GM19324 (cell line): Measurements from ENCODE around the gene STK38.
A peak's percentile ranks its signal among the peaks of the same experiment; 100 is the strongest.
"Not testable (repeated sequence)": the region's sequence is repeated elsewhere in the genome, so short reads cannot be mapped to it uniquely, and the experiment has no call there.

Experiments
- ATAC-seq: cut with Tn5 transposase; IDR thresholded peaks from one replicate; pipeline ENCODE4 v1.9.1; 2021; ENCODE audit warnings: mild to moderate bottlenecking, moderate library complexity; ENCODE audit not compliant: unreplicated experiment, low FRiP score

The STK38 gene

DNA sequence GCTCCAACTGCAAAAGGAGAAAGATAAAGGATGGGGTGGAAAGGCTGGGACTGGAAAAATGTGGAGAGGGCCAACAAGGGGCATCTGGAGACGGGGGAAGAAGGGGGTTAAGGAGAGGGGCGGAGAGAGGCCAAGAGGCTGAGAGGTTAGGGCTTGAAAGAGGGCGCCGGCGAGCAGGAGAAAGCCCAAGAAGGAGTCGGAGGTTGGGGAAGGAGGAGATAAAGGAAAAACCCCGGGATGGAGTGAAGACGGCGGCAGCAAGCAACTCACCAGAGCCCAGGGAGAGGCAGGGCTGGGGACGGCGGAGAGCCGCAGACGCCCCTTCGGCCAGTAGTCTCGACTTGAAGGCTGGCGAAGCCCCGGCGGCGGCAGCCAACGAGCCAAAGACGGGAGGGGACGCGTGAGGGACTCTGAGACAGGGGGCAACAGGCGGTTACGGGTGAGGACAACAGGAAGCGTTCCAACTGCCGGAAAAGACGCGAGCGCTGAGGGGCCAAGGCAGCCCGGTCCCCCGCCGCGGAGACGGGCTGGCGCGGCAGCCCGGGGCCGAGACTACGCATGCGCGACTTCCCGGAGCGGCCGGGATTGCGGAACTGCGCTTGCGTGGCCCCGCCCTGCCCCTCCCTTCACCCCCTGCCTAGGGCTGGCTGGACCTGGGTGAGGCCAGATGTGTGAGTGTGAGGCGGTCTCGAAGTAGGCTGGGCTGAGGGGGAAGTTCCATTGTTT is at the start of gene STK38:
Gene STK38 (minus strand): TSS at position 560 of the 726 bp plus-strand sequence. CDS start 7,277 bp downstream, outside the sequence.
- peak; percentile 82 for ATAC-seq

DNA sequence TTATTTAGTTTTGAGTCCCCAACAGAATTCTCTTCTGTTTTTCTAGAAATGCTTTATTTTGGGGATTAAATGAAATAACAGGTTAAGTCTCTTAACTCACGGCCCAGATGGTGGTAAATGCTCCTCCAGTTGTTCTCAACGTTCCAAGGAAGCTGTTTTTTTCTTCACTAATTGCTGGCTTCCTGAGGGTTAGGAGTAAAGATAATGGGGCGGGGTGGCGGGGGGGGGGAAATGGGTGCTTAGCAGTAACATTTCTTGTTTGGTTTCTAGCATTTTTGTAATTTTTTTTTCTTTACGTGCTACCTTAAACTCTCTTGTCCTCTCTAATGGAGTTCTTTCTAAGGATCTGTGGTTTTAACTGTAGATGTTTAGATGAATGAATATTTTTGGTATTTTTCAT is 49.1 kb upstream of the STK38 start:
- no peak for ATAC-seq

- no peak for ATAC-seq
Measured at GRCh38 chr6:36594816-36595643, 47.8 kb upstream of the STK38 start.

- ATAC-seq = peak; percentile 90
Measured at GRCh38 chr6:36594029-36594815, 46.9 kb upstream of the STK38 start, which contains the start of gene SRSF3. SRSF3 (plus strand) TSS chr6:36594362; CDS start chr6:36596763, 2,401 bp downstream.

GRCh38 chr6:36593569-36594028 is 46.3 kb upstream of the STK38 start:
- ATAC-seq = peak; percentile 28

- no peak for ATAC-seq
Measured at GRCh38 chr6:36592221-36592655, 45.0 kb upstream of the STK38 start.

DNA sequence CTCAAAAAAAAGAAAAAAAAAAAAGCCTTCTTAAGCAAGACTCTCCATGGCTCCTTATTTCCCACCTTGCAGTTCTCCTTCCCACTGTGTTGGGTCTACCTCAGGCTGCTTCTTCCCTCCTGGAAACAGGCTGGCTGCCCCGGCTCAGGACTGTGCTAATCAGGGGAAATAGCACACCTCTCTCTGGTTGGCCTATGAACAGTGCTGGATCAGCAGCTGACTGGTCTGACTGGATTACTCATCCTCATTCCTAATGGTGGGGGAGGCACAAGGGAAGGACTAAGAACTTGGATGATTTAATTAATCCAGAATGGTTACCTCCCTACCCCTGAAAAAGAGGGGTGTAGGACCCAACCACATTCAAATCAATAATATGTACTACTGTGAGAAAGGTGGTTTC is 43.0 kb upstream of the STK38 start:
- no peak for ATAC-seq

- not testable (repeated sequence) for ATAC-seq
Measured at GRCh38 chr6:36589025-36589400, 41.7 kb upstream of the STK38 start.

DNA sequence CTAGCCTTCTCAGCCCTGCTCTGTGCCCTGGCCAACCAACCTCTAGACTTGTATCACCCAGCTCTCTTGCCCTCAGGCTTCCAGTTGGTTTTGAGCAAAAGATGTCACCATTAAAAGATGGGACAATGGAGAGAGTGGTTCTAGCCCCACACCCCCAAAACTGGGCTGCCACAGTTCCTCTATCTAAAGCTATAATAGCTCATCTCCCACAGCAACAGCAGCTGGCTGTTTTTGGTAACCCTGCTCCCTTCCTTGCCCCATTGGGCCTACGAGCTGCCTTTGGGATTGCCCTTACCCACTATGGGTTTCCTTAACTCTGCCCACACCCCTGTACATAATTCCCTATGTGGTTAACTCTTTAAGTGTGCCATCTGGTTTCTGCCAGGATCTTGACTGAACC is 39.3 kb upstream of the STK38 start:
- no peak for ATAC-seq

- ATAC-seq = no peak
Measured at GRCh38 chr6:36581716-36582115, 34.4 kb upstream of the STK38 start.

DNA sequence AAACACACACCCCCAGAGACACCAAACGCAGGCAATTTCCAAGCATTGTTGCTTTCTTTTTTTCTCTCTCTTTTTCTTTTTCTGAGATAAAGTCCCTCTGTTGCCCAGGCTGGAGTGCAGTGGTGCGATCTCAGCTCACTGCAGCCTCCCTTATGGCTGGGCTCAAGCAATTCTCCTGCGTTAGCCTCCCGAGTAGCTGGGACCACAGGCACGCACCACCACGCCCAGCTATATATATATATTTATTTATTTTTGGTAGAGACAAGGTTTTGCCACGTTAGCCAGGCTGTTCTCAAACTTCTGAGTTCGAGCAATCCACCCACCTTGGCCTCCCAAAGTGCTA is 32.9 kb upstream of the STK38 start:
- no peak for ATAC-seq

DNA sequence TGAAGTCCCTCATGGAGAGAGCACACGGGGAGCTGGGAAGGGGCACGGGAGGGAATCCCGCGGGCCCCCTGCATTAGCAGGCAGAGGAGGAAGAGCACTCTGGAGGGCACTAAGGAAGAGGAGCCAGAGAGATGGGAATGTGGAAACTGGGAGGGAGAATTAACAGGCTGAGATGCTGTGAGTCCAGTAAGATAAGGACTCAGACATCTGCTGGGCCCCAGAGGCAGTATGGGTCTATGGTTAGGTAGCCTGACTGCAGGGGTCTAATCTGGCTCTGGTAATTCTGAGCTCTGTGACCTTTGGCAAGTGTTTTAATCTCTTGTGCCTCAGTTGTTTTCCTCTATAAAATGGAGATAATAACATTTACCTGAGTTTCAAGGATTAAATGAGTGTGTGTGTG is 31.2 kb upstream of the STK38 start:
- no peak for ATAC-seq

- no peak for ATAC-seq
Measured at GRCh38 chr6:36578030-36578429, 30.8 kb upstream of the STK38 start.

GRCh38 chr6:36577301-36577700 is 30.0 kb upstream of the STK38 start:
- no peak for ATAC-seq

GRCh38 chr6:36576578-36576977 is 29.3 kb upstream of the STK38 start:
- ATAC-seq = no peak

DNA sequence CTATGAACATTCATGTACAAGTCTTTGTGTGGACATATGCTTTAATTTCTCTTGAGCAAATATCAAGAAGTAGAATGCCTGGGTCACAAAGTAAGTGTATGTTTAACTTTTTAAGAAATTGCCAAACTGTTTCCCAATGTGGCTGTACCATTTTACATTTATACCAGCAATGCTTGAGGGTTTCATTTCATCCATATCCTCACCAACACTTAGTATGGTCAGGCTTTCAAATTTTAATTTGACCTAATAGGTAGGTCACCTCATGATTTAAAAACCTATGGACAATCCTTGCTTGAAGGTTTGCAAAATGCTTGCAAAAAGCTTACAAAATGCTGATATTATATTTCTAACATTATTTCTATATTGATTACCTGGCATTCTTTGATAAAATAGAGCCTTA is 27.4 kb upstream of the STK38 start:
- no peak for ATAC-seq

GRCh38 chr6:36572353-36573311 is 25.4 kb upstream of the STK38 start:
- not testable (repeated sequence) for ATAC-seq

DNA sequence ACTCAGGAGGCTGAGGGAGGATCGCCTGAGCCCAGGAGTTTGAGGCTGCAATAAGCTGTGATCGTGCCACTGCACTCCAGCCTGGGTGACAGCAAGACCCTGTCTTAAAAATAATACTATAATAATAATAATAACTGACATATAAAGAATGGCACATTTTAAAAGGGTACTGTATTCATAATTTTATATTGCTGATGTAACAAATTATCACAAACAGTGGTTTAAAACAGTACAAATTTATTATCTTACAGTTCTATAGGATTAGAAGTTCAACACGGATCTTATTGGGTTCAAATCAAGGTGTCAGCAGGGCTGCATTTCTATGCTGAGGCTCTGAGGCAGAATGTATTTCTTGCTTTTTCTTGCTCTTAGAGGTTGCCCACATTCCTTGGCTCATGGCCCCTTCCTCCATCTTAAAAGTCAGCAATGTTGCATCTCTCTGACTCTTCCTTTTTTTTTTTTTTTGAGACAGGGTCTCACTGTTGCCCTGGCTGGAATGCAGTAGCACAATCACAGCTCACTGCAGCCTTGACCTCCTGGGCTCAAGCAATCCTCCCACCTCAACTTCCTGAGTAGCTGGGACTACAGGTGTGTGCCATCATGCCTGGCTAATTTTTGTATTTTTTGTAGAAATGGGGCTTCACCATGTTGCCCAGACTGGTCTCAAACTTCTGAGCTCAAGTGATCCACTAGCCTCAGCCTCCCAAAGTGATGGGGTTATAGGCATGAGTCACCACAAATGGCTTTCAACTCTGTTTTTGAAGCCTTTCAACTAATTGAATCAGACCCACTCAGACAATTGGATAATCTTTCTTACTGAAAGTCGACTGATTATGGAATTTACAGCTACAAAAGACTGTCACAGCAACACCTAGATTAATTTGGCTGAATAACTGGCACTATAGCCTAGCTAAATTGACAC is 24.1 kb upstream of the STK38 start:
- ATAC-seq = no peak

DNA sequence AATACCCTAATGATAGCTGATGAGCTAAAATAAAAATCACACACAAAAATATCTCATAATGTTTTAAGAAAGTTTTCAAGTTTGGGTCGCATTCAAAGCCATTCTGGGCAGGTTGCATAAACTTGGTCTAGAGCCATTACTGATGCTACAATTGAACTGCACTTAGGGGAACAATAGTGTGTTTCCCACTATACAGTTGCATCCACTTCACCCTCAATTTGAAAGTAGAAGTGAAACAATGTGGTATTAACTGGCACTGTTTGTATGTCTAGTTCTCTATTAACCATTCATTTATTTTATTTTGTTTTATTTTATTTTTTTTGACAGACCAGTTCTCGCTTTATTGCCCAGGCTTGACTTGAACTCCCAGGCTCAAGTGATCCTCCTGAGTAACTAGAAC is 23.0 kb upstream of the STK38 start:
- no peak for ATAC-seq
